Colonic mucosa (tissue), 4 donors: ENCODE measurements around the gene RGS3. TPM values are rescaled to one million over a fixed set of nuclear protein-coding genes. Genes with fewer than 3 reads are reported as not detected.
A peak's percentile ranks its signal among the peaks of the same experiment; 100 is the strongest.

Source experiments
- DNase-seq: peaks from one replicate; pipeline ENCODE4 v3.0.0-alpha.2; 2020
- H3K27ac ChIP-seq: fragments of 200-600 bp; one replicate; pipeline ENCODE4 v1.8.0; 2021
- H3K27me3 ChIP-seq: fragments of 200-600 bp; one replicate; pipeline ENCODE4 v1.8.0; 2021
- H3K36me3 ChIP-seq: fragments of 200-600 bp; one replicate; pipeline ENCODE4 v1.8.0; 2021
- H3K4me1 ChIP-seq: fragments of 200-600 bp; one replicate; pipeline ENCODE4 v1.8.0; 2021; ENCODE audit warnings: mild to moderate bottlenecking
- H3K4me3 ChIP-seq: fragments of 200-600 bp; one replicate; pipeline ENCODE4 v1.8.0; 2021
- H3K9ac ChIP-seq, 2 donors: one replicate each; pipeline ENCODE4 v1.7.0; 2013; ENCODE audit warnings: control low read depth in 2 of 2, low read depth in 2 of 2, low read length in 2 of 2
- H3K9me3 ChIP-seq: fragments of 200-600 bp; one replicate; pipeline ENCODE4 v1.8.0; 2021
- intact Hi-C: fragments of 100-400 bp; cut with DNase I; formaldehyde crosslinking; loops from one replicate; pipeline ENCODE4 v1.14.1; 2022
- total RNA-seq, 2 donors: library from RNA; stranded (reverse); fragmentation: NEBNext Ultra II Directional in 1 of 2; extraction: Animal tissue kit (Norgen Biotek cat#: 25700) in 1 of 2; gene quantifications; one replicate each; pipeline ENCODE4 v1.2.1, GENCODE V29; 2021
- TF ChIP-seq, protein P1 (sequence below): fragments of 200-600 bp; IDR thresholded peaks from one replicate; pipeline ENCODE4 v1.8.0; 2022; ENCODE audit warnings: antibody characterized with exemption, mild to moderate bottlenecking
- donor health status: healthy.
- donor health status: DM: no; HTN: no; CAD: no.
- donor health status: DM: no; HTN: no; CAD: no.

Gene RGS3
- 10 to 100 TPM; 67.4 to 71.1 TPM for total RNA-seq

DNA sequence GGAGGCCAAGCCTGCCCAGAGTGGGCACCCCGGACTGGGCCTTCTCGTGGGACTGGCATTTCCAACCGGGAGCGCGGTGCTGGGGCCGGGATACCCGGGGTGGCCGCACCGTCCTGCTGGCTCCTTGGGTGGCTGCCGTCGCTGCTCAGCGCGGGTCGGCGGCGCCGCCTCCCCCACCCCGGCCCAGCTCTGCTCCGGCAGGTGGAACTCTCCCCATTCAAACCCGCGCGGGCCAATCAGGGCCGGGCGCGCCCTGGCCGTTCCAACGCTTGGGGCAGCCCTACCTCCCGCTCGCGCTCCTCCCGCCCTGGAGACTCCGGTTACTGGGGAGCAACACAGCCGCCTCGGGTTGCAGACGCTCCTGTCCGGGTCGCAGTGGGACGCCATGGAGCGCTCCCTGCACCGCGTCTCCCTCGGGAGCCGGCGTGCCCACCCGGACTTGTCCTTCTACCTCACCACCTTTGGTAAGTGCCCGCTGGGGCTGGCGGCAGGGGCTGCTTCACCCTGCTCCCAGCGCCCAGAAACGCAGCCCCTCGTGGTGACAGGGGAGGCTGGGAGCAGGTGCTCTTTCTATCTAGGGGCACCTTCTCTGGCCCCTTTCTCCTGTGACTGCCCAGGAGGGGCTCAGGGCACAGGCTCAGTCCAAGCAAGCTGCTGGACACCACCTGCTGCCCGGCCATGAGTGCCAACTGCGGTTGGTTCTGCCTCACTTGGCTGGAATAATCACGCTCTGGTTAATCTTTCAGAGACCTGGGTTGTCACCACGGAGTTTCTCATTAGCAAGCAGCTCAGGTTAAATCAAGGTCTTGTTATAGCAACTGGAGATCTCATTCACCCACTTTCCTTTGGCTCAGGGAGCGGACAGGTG is at the start of gene RGS3:
TSS of gene RGS3 (plus strand) at position 310 of the 868 bp plus-strand sequence. CDS start at position 386, 76 bp downstream.
- H3K4me3 ChIP-seq, result peak within 1 kb of the TSS; percentile 60
- H3K4me1 ChIP-seq, result no peaks in the 10 kb centered on the region
- no peaks in the 10 kb centered on the region for H3K36me3 ChIP-seq
- no peaks in the 10 kb centered on the region for H3K27me3 ChIP-seq
- TF ChIP-seq, protein P1, sequence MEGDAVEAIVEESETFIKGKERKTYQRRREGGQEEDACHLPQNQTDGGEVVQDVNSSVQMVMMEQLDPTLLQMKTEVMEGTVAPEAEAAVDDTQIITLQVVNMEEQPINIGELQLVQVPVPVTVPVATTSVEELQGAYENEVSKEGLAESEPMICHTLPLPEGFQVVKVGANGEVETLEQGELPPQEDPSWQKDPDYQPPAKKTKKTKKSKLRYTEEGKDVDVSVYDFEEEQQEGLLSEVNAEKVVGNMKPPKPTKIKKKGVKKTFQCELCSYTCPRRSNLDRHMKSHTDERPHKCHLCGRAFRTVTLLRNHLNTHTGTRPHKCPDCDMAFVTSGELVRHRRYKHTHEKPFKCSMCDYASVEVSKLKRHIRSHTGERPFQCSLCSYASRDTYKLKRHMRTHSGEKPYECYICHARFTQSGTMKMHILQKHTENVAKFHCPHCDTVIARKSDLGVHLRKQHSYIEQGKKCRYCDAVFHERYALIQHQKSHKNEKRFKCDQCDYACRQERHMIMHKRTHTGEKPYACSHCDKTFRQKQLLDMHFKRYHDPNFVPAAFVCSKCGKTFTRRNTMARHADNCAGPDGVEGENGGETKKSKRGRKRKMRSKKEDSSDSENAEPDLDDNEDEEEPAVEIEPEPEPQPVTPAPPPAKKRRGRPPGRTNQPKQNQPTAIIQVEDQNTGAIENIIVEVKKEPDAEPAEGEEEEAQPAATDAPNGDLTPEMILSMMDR, result no peak
- no peaks in the 10 kb centered on the region for H3K9me3 ChIP-seq
- DNase-seq, result peak; percentile 92
- peak within 1 kb of the TSS; percentile 25 for H3K27ac ChIP-seq
- intact Hi-C loops, result loop anchor here (5.0 kb wide), 1 partner anchor 194 kb away; no protein-coding TSS in a partner anchor
- H3K9ac ChIP-seq, result peak within 1 kb of the TSS; percentile 53 to 61

DNA sequence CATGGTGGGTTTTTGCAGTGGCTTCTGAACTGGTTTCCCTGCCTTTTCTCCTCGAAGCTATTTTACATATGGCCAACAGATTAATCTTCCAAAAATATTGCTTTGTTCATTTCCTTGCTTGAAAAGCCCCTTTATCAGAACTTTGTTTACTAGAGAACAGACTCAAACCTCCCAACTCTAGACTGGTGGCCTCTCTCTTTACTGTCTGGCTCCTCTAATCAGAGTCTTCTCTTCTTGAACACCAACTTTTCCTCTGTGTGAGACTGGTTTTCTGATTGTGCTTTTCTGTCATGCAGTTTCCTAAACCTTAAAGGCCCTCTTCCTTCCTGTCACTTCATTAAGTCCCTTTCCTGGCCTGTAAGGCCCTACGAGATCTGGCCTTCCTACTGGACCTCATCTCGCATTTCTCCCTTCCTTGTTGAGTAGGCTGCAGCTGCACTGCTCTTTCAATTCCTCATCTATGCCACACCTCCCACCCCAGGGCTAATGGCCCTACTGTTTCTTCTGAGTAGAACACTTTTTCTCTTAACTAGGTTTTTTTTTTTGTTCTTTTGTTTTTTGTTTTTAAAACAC is 47.3 kb upstream of the RGS3 start:
- Histone ChIP-seq H3K9me3 (no peaks in the 10 kb centered on the region), H3K27me3 (no peaks in the 10 kb centered on the region), H3K27ac (peak overlapping the region; percentile 29), H3K36me3 (no peaks in the 10 kb centered on the region), H3K9ac (no peak overlapping the region), H3K4me3 (no peak overlapping the region), H3K4me1 (no peaks in the 10 kb centered on the region)
- TF ChIP-seq, protein P1, result no peak
- intact Hi-C loops, result no loop called here
- no peak for DNase-seq

DNA sequence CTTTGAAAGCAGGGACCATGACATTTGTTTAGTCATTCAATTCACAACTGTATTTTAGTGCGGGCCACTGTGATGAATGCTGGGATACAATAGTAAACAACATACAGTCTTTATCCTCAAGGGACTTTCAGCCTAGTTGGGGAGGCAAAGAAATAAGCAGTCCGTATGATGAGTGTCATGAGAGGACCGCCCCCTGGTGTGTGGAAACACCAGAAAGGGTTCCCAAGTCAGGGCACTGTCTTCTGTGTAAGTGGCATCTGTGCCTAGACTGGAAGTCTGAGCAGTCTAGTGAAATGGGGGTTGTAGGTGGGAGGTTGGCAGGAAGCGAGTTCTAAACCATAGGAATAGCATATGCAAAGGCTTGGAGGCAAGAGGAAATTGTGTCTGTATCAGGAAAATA is 46.2 kb upstream of the RGS3 start:
- H3K27ac ChIP-seq, result no peak overlapping the region
- DNase-seq, result no peak
- no peaks in the 10 kb centered on the region for H3K4me1 ChIP-seq
- TF ChIP-seq, protein P1, result no peak
- no peaks in the 10 kb centered on the region for H3K36me3 ChIP-seq
- H3K9ac ChIP-seq, result no peak overlapping the region
- no peaks in the 10 kb centered on the region for H3K27me3 ChIP-seq
- no peaks in the 10 kb centered on the region for H3K9me3 ChIP-seq
- intact Hi-C loops, result no loop called here
- no peak overlapping the region for H3K4me3 ChIP-seq

DNA sequence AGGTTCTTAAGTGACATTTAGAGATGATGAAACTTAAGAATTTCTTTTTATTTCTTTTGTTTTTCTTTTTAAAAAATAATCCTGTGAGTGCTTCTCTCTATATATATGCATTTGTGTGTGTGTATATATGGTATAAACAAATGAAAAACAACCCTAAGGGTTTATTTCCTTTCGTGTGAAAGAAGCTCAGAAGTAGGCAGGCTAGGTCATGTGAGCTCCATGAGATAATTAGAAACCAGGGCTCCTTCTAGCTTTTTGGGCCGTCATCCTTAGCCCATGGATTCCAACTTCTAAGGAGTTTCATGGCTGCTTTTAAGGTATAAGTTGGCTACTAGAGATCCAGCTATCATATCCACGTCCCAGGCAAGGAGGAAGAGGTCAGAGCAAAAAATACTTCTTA is 41.8 kb upstream of the RGS3 start:
- Histone ChIP-seq H3K4me3 (no peak overlapping the region), H3K9me3 (no peaks in the 10 kb centered on the region), H3K9ac (no peak overlapping the region), H3K27me3 (no peaks in the 10 kb centered on the region), H3K36me3 (no peaks in the 10 kb centered on the region), H3K27ac (no peak overlapping the region), H3K4me1 (no peaks in the 10 kb centered on the region)
- DNase-seq, result no peak
- intact Hi-C loops, result no loop called here
- TF ChIP-seq, protein P1, result no peak

DNA sequence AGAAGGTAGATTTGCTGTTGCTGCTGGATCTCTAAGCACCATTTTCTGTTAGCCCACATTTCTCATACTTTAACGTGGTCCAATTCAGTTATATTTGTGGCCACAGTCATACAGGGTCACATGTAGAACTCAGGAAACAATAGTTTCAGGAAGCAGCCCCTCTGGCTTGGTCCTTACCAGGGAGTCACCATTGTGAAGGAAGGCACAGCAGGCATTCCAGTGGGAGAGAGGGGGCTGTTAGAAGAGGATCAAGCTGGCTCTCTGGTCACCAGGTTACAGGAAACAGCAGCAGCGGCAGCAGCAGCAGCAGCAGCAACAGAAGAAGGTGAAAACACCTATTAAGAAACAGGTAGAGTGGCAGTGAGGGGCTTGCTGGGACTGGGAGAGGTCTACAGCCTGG is 38.5 kb upstream of the RGS3 start:
- H3K27ac ChIP-seq, result no peak overlapping the region
- H3K36me3 ChIP-seq, result no peaks in the 10 kb centered on the region
- intact Hi-C loops, result no loop called here
- H3K27me3 ChIP-seq, result no peaks in the 10 kb centered on the region
- no peaks in the 10 kb centered on the region for H3K9me3 ChIP-seq
- H3K4me3 ChIP-seq, result no peak overlapping the region
- no peaks in the 10 kb centered on the region for H3K4me1 ChIP-seq
- no peak for DNase-seq
- no peak overlapping the region for H3K9ac ChIP-seq
- TF ChIP-seq, protein P1, result no peak
